HG02938 (cell line): Measurements from ENCODE around the gene UNC5CL.

ENCODE experiments used
- ATAC-seq: cut with Tn5 transposase; IDR thresholded peaks from one replicate; pipeline ENCODE4 v1.9.1; 2021; ENCODE audit warnings: mild to moderate bottlenecking, moderate library complexity; ENCODE audit not compliant: unreplicated experiment

The UNC5CL gene

DNA sequence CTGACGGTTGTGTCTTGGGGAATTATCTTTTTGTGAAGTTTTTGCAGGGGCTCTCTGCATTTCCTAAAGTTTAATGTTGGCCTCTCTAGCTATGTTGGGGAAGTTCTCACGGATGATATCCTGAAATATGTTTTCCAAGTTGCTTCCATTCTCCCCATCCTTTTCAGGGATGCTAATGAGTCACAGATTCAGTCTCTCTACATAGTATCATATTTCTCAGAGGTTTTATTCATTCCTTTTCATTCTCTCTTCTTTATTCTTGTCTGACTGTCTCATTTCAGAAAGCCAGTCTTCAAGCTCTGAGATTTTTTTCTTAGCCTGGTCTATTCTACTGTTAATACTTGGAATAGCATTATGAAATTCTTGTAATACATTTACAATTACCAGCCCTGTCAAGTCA, 61.3 kb downstream of the UNC5CL start:
- no peak for ATAC-seq

- ATAC-seq: no peak
These were observed 61.9 kb downstream of the UNC5CL start for GRCh38 chr6:40977085-40977484.
